Common myeloid progenitor, CD34-positive (primary cell): Measurements from ENCODE around the gene NAGK.

ENCODE experiments used
- CTCF ChIA-PET: fragments of 350-600 bp; sonication (Branson Sonifier 250); formaldehyde crosslinking; loops from one replicate; lab custom pipeline; 2021; ENCODE audit warnings: antibody characterized with exemption; lab: Charles Lee
- POLR2A ChIA-PET: fragments of 350-600 bp; sonication (Branson Sonifier 250); formaldehyde crosslinking; loops from one replicate; lab custom pipeline; 2021; ENCODE audit warnings: antibody characterized with exemption; lab: Charles Lee
- DNase-seq, 3 donors: peaks; one replicate each; pipeline versions ENCODE4 v3.0.0 to v3.0.0-alpha.2; 2013
- H3K27ac ChIP-seq, 2 experiments: 1 replicate in 1 of 2; 2 replicates in 1 of 2; pipeline ENCODE4 v1.7.0; 2013; ENCODE audit warnings: inconsistent platforms in 2 of 2, low read length in 2 of 2, mild to moderate bottlenecking in 2 of 2, low read depth in 1 of 2, moderate library complexity in 1 of 2; ENCODE audit not compliant: severe bottlenecking in 2 of 2, insufficient read depth in 1 of 2, poor library complexity in 1 of 2
- H3K27me3 ChIP-seq, 5 experiments: replicated peaks in 2 of 5; 1 replicate in 3 of 5; 2 replicates in 2 of 5; pipeline versions ENCODE4 v1.6.1 to v1.7.0; 2013; ENCODE audit warnings: low read length in 4 of 5, mild to moderate bottlenecking in 2 of 5, moderate library complexity in 2 of 5, inconsistent platforms in 1 of 5; ENCODE audit not compliant: insufficient read depth in 5 of 5, control insufficient read depth in 4 of 5
- H3K36me3 ChIP-seq, 4 experiments: 1 replicate in 2 of 4; 2 replicates in 2 of 4; pipeline versions ENCODE4 v1.6.1 to v1.7.0; 2013; ENCODE audit warnings: low read length in 3 of 4, control low read depth in 1 of 4, mild to moderate bottlenecking in 1 of 4; ENCODE audit not compliant: control insufficient read depth in 4 of 4, insufficient read depth in 4 of 4
- H3K4me1 ChIP-seq, 4 experiments: 1 replicate in 3 of 4; 2 replicates in 1 of 4; pipeline versions ENCODE4 v1.6.1 to v1.7.1; 2013; ENCODE audit warnings: low read length in 3 of 4, mild to moderate bottlenecking in 3 of 4, control low read depth in 1 of 4, inconsistent platforms in 1 of 4, moderate library complexity in 1 of 4; ENCODE audit not compliant: control insufficient read depth in 4 of 4, insufficient read depth in 4 of 4; ENCODE audit errors: control extremely low read depth in 1 of 4
- H3K4me3 ChIP-seq, 7 experiments: 1 replicate in 4 of 7; 2 replicates in 3 of 7; pipeline versions ENCODE4 v1.5.1 to v1.7.0; 2013; ENCODE audit warnings: mild to moderate bottlenecking in 7 of 7, low read length in 6 of 7, moderate library complexity in 6 of 7, inconsistent platforms in 2 of 7, low read depth in 2 of 7, control low read depth in 1 of 7; ENCODE audit not compliant: insufficient read depth in 4 of 7, control insufficient read depth in 1 of 7; ENCODE audit errors: extremely low read depth in 1 of 7
- H3K9me3 ChIP-seq, 5 experiments: 1 replicate in 4 of 5; 2 replicates in 1 of 5; pipeline versions ENCODE4 v1.6.1 to v1.7.1; 2013; ENCODE audit warnings: low read length in 4 of 5, mild to moderate bottlenecking in 2 of 5, inconsistent platforms in 1 of 5, low read depth in 1 of 5, moderate library complexity in 1 of 5; ENCODE audit not compliant: control insufficient read depth in 4 of 5, insufficient read depth in 2 of 5; ENCODE audit errors: control extremely low read depth in 1 of 5
- WGBS: methylation state at CpG from one replicate; pipeline ENCODE4 v1.1.5; 2013; ENCODE audit not compliant: insufficient coverage; 5-methylcytosine and 5-hydroxymethylcytosine counted together

NAGK gene

GRCh38 chr2:71122387-71123298 lies 54.2 kb downstream of the NAGK start:
- DNase-seq, result no peak
- Histone ChIP-seq H3K4me3 (no peak overlapping the region), H3K36me3 (peaks cover 17 to 43% (median 26%) of the 10 kb centered on the region in 4 experiments), H3K4me1 (no peaks in the 10 kb centered on the region), H3K27ac (no peak overlapping the region), H3K9me3 (no peaks in the 10 kb centered on the region), H3K27me3 (no peaks in the 10 kb centered on the region)
- 100% methylated on average over 4 of the region's 7 CpGs for WGBS
- POLR2A ChIA-PET, result interaction anchor here (0.6 kb wide), 1 partner anchor 54 kb away, joined by 3 read pairs; the partner anchor contains the start of gene NAGK
- CTCF ChIA-PET, result interaction anchor here (0.9 kb wide), 1 partner anchor 22 kb away, joined by 3 read pairs; no protein-coding TSS in a partner anchor

GRCh38 chr2:71125506-71126294 lies 57.3 kb downstream of the NAGK start:
- Histone ChIP-seq H3K9me3 (no peaks in the 10 kb centered on the region), H3K4me1 (peaks cover 0 to 15% (median 7%) of the 10 kb centered on the region in 4 experiments), H3K4me3 (no peak overlapping the region), H3K36me3 (peaks cover 8 to 19% (median 9%) of the 10 kb centered on the region in 4 experiments), H3K27me3 (no peaks in the 10 kb centered on the region), H3K27ac (no peak overlapping the region)
- ChIA-PET CTCF (interaction anchor here (1.3 kb wide), 1 partner anchor 57 kb away, joined by 5 read pairs; the partner anchor contains the start of gene NAGK), POLR2A (no interaction called here)
- 98% methylated on average over 4 of the region's 7 CpGs for WGBS
- DNase-seq, result no peak

GRCh38 chr2:71126957-71127356 lies 58.5 kb downstream of the NAGK start:
- no peaks in the 10 kb centered on the region for H3K27me3 ChIP-seq
- H3K9me3 ChIP-seq, result no peaks in the 10 kb centered on the region
- peaks cover 10 to 25% (median 14%) of the 10 kb centered on the region in 4 experiments for H3K4me1 ChIP-seq
- DNase-seq, result no peak
- ChIA-PET CTCF (interaction anchor here (0.6 to 1.3 kb wide), 4 partner anchors 13 to 60 kb away, joined by 3 to 5 read pairs (median 4); partner anchors contain the start of gene NAGK), POLR2A (no interaction called here)
- peaks cover 7 to 17% (median 8%) of the 10 kb centered on the region in 4 experiments for H3K36me3 ChIP-seq
- WGBS, result 100% methylated on average over 2 of the region's 3 CpGs
- no peak overlapping the region for H3K4me3 ChIP-seq
- H3K27ac ChIP-seq, result no peak overlapping the region
